Tibial artery (tissue), 4 donors: Measurements from ENCODE around the gene AMD1.
"Not testable (repeated sequence)": the region's sequence is repeated elsewhere in the genome, so short reads cannot be mapped to it uniquely, and the experiment has no call there.

Experiments
- DNase-seq, 2 donors: peaks; one replicate each; pipeline ENCODE4 v3.0.0-alpha.2; 2019
- H3K27ac ChIP-seq, 2 donors: fragments of 200-600 bp; sonication (generic) in 1 of 2; 1 replicate in 1 of 2; 2 replicates in 1 of 2; pipeline ENCODE4 v1.5.1; 2018 to 2019; ENCODE audit warnings: mild to moderate bottlenecking in 1 of 2
- H3K27me3 ChIP-seq, 2 donors: fragments of 200-600 bp; sonication (generic) in 1 of 2; one replicate each; pipeline versions ENCODE4 v1.5.1 to v1.6.0; 2016 to 2019
- H3K36me3 ChIP-seq, 3 donors: fragments of 200-600 bp; sonication (generic) in 2 of 3; one replicate each; pipeline ENCODE4 v1.5.1; 2016 to 2019; ENCODE audit warnings: mild to moderate bottlenecking in 2 of 3
- H3K4me1 ChIP-seq, 4 donors: fragments of 200-600 bp; sonication (generic) in 2 of 4; 1 replicate in 3 of 4; 2 replicates in 1 of 4; pipeline ENCODE4 v1.5.1; 2016 to 2019
- H3K4me3 ChIP-seq, 2 donors: fragments of 200-600 bp; sonication (generic) in 1 of 2; 1 replicate in 1 of 2; 2 replicates in 1 of 2; pipeline ENCODE4 v1.5.1; 2018 to 2019; ENCODE audit warnings: mild to moderate bottlenecking in 2 of 2
- H3K9me3 ChIP-seq, 3 donors: fragments of 200-600 bp; sonication (generic) in 1 of 3; one replicate each; pipeline ENCODE4 v1.5.1; 2016 to 2019
- intact Hi-C: fragments of 100-400 bp; cut with DNase I; formaldehyde crosslinking; loops from one replicate; pipeline ENCODE4 v1.15.0; 2023; ENCODE audit warnings: low total_unique reads
- TF ChIP-seq, protein P1 (sequence below), 2 experiments: fragments of 200-600 bp in 1 of 2; fragments of 450-650 bp in 1 of 2; IDR thresholded peaks; one replicate each; pipeline ENCODE4 v1.5.1; 2017 to 2019; ENCODE audit warnings: antibody characterized with exemption in 2 of 2, mild to moderate bottlenecking in 1 of 2, moderate library complexity in 1 of 2

The AMD1 gene

DNA sequence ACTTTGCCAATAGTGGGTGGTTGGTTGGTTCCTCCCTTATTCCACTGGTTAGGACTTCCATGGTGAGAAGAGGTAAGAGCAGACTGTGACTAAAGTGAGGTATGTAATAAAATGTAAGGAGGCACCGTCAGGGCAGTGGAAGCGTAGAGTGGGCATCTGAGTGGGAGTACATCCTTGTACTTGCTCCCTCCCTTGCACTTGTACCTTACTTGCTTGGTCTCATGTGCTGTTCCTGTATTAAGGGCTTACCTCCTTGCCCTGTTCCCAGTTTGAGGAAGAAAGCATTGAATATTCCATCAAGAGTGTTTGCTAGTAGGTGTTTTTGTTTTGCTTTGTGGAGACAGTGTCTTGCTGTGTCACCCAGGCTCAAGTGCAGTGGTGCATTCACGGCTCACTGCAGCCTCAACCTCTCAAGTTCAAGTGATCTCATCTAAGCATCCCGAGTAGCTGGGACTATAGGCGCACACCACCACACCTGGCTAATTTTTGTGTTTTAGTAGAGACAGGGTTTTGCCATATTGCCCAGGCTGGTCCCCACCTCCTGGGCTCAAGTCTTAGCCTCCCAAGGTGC lies 25.5 kb downstream of the AMD1 start:
- Histone ChIP-seq H3K27me3 (no peaks in the 10 kb centered on the region), H3K27ac (no peak overlapping the region), H3K9me3 (peaks cover 0 to 13% (median 10%) of the 10 kb centered on the region in 3 donors), H3K4me1 (no peaks in the 10 kb centered on the region), H3K4me3 (no peak overlapping the region), H3K36me3 (peaks cover 31 to 38% (median 32%) of the 10 kb centered on the region in 3 donors)
- TF ChIP-seq, protein P1, sequence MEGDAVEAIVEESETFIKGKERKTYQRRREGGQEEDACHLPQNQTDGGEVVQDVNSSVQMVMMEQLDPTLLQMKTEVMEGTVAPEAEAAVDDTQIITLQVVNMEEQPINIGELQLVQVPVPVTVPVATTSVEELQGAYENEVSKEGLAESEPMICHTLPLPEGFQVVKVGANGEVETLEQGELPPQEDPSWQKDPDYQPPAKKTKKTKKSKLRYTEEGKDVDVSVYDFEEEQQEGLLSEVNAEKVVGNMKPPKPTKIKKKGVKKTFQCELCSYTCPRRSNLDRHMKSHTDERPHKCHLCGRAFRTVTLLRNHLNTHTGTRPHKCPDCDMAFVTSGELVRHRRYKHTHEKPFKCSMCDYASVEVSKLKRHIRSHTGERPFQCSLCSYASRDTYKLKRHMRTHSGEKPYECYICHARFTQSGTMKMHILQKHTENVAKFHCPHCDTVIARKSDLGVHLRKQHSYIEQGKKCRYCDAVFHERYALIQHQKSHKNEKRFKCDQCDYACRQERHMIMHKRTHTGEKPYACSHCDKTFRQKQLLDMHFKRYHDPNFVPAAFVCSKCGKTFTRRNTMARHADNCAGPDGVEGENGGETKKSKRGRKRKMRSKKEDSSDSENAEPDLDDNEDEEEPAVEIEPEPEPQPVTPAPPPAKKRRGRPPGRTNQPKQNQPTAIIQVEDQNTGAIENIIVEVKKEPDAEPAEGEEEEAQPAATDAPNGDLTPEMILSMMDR (IDR thresholded peaks at IDR 0.05): no peak
- DNase-seq: no peak
- intact Hi-C loops: no loop called here

DNA sequence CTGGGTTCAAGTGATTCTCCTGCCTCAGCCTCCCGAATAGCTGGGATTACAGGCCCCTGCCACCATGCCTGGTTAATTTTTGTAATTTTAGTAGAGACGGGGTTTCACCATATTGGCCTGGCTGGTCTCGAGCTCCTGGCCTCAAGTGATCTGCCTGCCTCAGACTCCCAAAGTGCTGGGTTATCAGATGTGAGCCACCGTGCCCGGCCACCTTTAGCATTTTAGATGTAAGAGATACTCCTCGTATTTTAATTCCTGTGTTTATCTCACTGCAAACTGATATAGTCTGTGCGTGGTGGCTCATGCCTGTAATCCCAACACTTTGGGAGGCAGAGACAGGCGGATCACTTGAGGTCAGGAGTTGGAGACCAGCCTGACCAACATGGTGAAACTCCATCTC lies 27.0 kb downstream of the AMD1 start:
- H3K27ac ChIP-seq, H3K4me1 ChIP-seq, H3K27me3 ChIP-seq, H3K4me3 ChIP-seq, DNase-seq, intact Hi-C loops: not testable (repeated sequence)
- peaks cover 19 to 28% (median 20%) of the 10 kb centered on the region in 3 donors for H3K36me3 ChIP-seq
- peaks cover 0 to 21% (median 18%) of the 10 kb centered on the region in 3 donors for H3K9me3 ChIP-seq

DNA sequence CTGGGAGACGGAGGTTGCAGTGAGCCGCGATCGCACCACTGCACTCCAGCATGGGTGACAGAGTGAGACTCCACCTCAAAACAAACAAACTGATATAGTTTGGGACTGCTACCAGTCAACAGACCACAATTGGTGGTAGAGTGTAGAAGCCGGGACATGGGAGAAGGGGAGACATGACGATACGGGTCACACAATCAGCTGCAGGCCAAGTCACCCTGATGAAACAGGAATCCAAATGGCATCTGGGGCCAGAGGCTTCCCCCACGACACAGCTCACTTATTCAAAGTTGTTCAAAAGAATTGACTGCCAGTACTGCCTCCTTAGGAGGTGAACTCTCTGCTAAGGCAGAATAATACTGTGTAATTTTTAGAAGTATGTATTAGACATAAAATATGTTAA lies 27.5 kb downstream of the AMD1 start:
- DNase-seq: no peak
- Histone ChIP-seq H3K4me1 (no peaks in the 10 kb centered on the region), H3K27ac (no peak overlapping the region), H3K9me3 (peaks cover 0 to 25% (median 21%) of the 10 kb centered on the region in 3 donors), H3K36me3 (peaks cover 14 to 24% (median 15%) of the 10 kb centered on the region in 3 donors), H3K4me3 (no peak overlapping the region), H3K27me3 (no peaks in the 10 kb centered on the region)
- intact Hi-C loops: no loop called here
- TF ChIP-seq, protein P1 (IDR thresholded peaks at IDR 0.05): no peak

DNA sequence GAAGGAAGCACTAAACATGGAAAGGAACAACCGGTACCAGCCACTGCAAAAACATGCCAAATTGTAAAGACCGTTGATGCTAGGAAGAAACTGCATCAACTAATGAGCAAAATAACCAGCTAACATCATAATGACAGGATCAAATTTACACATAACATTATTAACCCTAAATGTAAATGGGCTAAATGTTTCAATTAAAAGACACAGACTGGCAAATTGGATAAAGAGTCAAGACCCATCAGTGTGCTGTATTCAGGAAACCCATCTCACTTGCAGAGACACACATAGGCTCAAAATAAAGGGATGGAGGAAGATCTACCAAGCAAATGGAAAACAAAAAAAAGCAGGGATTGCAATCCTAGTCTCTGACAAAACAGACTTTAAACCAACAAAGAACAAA lies 31.7 kb downstream of the AMD1 start:
- H3K4me1 ChIP-seq, H3K27me3 ChIP-seq, H3K27ac ChIP-seq, DNase-seq, intact Hi-C loops, H3K4me3 ChIP-seq, H3K36me3 ChIP-seq: not testable (repeated sequence)
- peaks cover 0 to 39% (median 25%) of the 10 kb centered on the region in 3 donors for H3K9me3 ChIP-seq

DNA sequence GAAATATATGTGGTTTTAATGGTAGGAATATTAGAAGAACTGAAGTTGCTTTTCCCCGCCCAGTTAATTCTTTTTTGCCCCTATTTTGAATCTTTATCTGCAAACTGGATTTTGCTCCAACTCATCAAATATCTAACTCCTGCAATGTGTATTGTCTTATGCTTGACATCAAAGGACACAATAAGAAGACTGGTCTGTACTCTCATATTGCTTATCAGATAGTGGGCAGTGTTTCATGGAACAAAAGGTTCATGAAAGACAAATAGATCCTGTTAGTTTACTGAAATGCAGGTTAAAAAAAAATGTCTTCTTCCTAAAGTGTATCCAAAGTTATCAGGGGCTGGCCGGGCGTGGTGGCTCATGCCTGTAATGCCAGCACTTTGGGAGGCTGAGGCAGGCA lies 56.2 kb downstream of the AMD1 start:
- Histone ChIP-seq H3K4me1 (no peaks in the 10 kb centered on the region), H3K27me3 (no peaks in the 10 kb centered on the region), H3K4me3 (no peak overlapping the region), H3K27ac (no peak overlapping the region), H3K36me3 (no peaks in the 10 kb centered on the region), H3K9me3 (no peaks in the 10 kb centered on the region)
- intact Hi-C loops: no loop called here
- TF ChIP-seq, protein P1 (IDR thresholded peaks at IDR 0.05): no peak
- no peak for DNase-seq

DNA sequence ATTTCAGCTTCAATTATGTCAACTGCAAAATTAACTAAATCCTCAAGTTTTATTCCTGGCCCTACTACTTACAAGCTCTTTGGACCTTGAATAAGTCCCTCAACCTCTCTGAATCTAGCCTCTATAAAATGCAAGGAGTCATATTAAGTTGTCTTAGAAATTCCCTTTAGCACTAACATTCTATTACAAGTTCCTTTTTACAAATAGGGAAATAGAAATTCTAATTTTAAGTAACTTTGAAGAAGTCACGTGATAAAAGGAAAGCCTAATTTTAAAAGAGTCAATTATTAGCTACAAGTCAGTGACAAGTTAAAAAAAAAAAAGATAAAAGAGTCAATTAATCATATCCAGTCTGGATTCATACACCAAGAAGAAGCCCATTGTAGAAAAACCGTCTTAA lies 59.3 kb downstream of the AMD1 start:
- intact Hi-C loops: no loop called here
- no peak overlapping the region for H3K27ac ChIP-seq
- no peaks in the 10 kb centered on the region for H3K36me3 ChIP-seq
- no peak for DNase-seq
- no peaks in the 10 kb centered on the region for H3K9me3 ChIP-seq
- H3K4me1 ChIP-seq: no peaks in the 10 kb centered on the region
- TF ChIP-seq, protein P1 (IDR thresholded peaks at IDR 0.05): no peak
- H3K4me3 ChIP-seq: no peak overlapping the region
- no peaks in the 10 kb centered on the region for H3K27me3 ChIP-seq

DNA sequence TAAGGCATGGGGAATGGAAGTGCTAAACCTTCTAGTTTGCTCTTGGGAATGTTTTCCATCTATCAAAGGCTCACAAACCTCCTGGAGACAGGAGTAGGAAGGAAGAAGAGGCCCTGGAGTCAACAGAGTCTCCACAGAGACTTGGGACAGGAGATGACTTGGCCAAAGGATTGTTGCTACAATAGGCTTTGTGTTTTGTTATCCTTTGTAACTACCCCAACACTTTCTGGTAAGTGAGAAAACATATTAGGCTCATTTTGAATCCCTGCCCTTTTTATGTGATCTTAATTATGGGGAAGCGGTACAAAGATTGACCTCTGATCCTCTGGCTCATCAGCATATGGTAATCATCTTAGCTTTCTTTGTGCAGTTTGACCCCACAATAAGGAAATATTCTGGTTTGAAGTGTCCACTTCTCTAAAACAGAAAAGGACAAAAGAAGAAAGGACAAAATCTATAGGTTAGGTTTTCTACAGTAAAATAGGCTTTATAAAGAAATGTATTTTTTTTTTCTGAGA lies 59.9 kb downstream of the AMD1 start:
- intact Hi-C loops: no loop called here
- Histone ChIP-seq H3K4me3 (no peak overlapping the region), H3K36me3 (no peaks in the 10 kb centered on the region), H3K27ac (no peak overlapping the region), H3K27me3 (no peaks in the 10 kb centered on the region), H3K9me3 (no peaks in the 10 kb centered on the region), H3K4me1 (no peaks in the 10 kb centered on the region)
- no peak for DNase-seq
- TF ChIP-seq, protein P1 (IDR thresholded peaks at IDR 0.05): no peak
